ENCODE measurements around the gene GLB1L.

GLB1L gene

GRCh38 chr2:219244789-219245147, 476 bp downstream of the GLB1L start:
- DNase-seq (ENCODE audit: low spot score), result no peak
- in situ Hi-C loops (cut with MboI; ENCODE audit: low pct_unique_long_range_greater_than_20kb, low sequenced_read_pairs, unreplicated experiment), result no loop called here
- TF ChIP-seq CTCF (IDR thresholded peaks at IDR 0.05; ENCODE audit: extremely low read depth, insufficient read depth, missing control alignments), result no peak

GRCh38 chr2:219243291-219243761, 1.9 kb downstream of the GLB1L start:
- no peak for TF ChIP-seq CTCF (IDR thresholded peaks at IDR 0.05; ENCODE audit: extremely low read depth, insufficient read depth, missing control alignments)
- in situ Hi-C loops (cut with MboI; ENCODE audit: low pct_unique_long_range_greater_than_20kb, low sequenced_read_pairs, unreplicated experiment), result no loop called here
- DNase-seq (ENCODE audit: low spot score), result no peak

GRCh38 chr2:219234331-219234730, 10.9 kb downstream of the GLB1L start:
- TF ChIP-seq CTCF (IDR thresholded peaks at IDR 0.05; ENCODE audit: extremely low read depth, insufficient read depth, missing control alignments), result no peak
- no peak for DNase-seq (ENCODE audit: low spot score)
- in situ Hi-C loops (cut with MboI; ENCODE audit: low pct_unique_long_range_greater_than_20kb, low sequenced_read_pairs, unreplicated experiment), result no loop called here

- no peak for TF ChIP-seq CTCF (IDR thresholded peaks at IDR 0.05; ENCODE audit: extremely low read depth, insufficient read depth, missing control alignments)
- in situ Hi-C loops (cut with MboI; ENCODE audit: low pct_unique_long_range_greater_than_20kb, low sequenced_read_pairs, unreplicated experiment), result no loop called here
- peak; percentile 53 for DNase-seq (ENCODE audit: low spot score)
Measured at GRCh38 chr2:219230059-219230540, 15.1 kb downstream of the GLB1L start.

GRCh38 chr2:219229305-219230058, 15.8 kb downstream of the GLB1L start, which contains the start of the genes ANKZF1 and ATG9A:
Gene ANKZF1, plus strand, starts transcription at chr2:219229806. Its CDS starts 452 bp downstream, at chr2:219230258.
Gene ATG9A, minus strand, starts transcription at chr2:219229636. Its CDS starts 1,612 bp downstream, at chr2:219228024.
- TF ChIP-seq CTCF (IDR thresholded peaks at IDR 0.05; ENCODE audit: extremely low read depth, insufficient read depth, missing control alignments), result no peak
- peak; percentile 99 for DNase-seq (ENCODE audit: low spot score)
- in situ Hi-C loops (cut with MboI; ENCODE audit: low pct_unique_long_range_greater_than_20kb, low sequenced_read_pairs, unreplicated experiment), result no loop called here

GRCh38 chr2:219228911-219229304, 16.3 kb downstream of the GLB1L start:
- no peak for DNase-seq (ENCODE audit: low spot score)
- in situ Hi-C loops (cut with MboI; ENCODE audit: low pct_unique_long_range_greater_than_20kb, low sequenced_read_pairs, unreplicated experiment), result no loop called here
- no peak for TF ChIP-seq CTCF (IDR thresholded peaks at IDR 0.05; ENCODE audit: extremely low read depth, insufficient read depth, missing control alignments)

Data from GM13977 (cell line).